Measurements from ENCODE around the gene SIVA1. TPM values are rescaled to one million over a fixed set of nuclear protein-coding genes. Genes with fewer than 3 reads are reported as not detected.

SIVA1 gene
- total and polyA plus RNA-seq, 4 donors, result 67.4 to 115 (median 99.6) TPM

DNA sequence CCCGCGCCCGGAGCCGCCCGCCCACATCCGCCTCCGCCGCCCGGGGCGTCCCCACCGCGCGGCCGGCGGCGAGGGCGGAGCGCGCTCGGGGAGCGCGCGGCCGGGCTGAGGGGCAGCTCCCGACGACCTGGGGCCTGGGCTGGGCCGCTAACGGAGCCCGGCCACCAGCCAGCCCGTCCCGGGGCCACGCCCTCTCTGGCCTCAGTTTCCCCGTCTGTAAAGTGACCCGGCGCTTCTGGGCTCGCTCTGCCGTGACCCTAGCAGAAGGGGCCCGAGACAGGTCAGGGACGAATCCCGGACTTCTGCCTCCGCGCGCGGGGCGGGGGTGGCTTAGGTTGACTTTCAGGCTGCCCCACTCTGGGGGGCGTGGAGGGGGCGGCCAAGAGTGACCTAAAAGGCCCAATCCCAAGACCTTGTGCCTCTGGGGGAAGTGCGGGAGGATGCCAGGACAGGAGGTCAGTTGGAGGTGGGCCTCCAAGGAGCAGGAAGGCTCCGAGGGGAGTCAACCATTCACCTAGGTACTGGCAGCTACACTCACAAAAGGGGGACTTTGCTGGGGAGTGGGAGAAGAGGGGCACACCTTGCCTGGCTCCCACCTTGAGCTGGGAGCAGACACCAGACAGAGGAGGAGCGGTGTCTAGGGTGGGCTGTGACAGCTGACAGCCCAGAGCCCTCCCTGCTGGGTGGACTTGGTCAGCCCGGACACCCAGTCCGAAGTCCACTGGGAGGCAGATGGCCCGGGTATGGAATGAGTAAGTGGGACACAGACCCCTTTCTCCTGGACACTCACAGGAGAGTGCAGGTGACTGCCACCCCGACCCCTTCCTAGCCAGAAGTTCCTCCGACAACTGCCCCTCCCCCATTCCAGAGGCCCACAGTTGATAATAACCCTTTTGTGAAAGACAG is 43.1 kb downstream of the SIVA1 start:
- Histone ChIP-seq H3K36me3 (ENCODE audit: control insufficient read depth in 4 of 4, insufficient read depth in 3 of 4, low read depth in 1 of 4, low read length in 3 of 4) (no peaks in the 10 kb centered on the region), H3K27ac (ENCODE audit: low read depth in 1 of 2, low read length in 2 of 2) (peak overlapping the region; percentile 80 to 86), H3K4me3 (ENCODE audit: low read depth in 1 of 3, low read length in 3 of 3) (peak overlapping the region in 2 of 3 donors; percentile 48 to 89), H3K9me3 (ENCODE audit: control insufficient read depth in 4 of 4, low read length in 3 of 4) (no peaks in the 10 kb centered on the region), H3K27me3 (ENCODE audit: control insufficient read depth in 4 of 4, insufficient read depth in 4 of 4, low read length in 3 of 4) (no peaks in the 10 kb centered on the region), H3K4me1 (ENCODE audit: control insufficient read depth in 4 of 4, insufficient read depth in 4 of 4, low read length in 3 of 4) (peaks cover 34 to 51% (median 41%) of the 10 kb centered on the region in 4 donors), H3K9ac (ENCODE audit: low read depth in 1 of 2, low read length in 2 of 2) (peak overlapping the region in 1 of 2 donors; percentile 25)
- 8% methylated on average over 55 of the region's 55 CpGs for WGBS
- peak; percentile 80 for DNase-seq (ENCODE audit: low spot score)
- peak; percentile 51 to 60 for TF ChIP-seq HNF4A (conservative IDR thresholded peaks at IDR 0.05)
- TF ChIP-seq RXRA (IDR thresholded peaks at IDR 0.05), result no peak
- no peak for TF ChIP-seq TAF1 (conservative IDR thresholded peaks at IDR 0.05)
- no peak for TF ChIP-seq YY1 (IDR thresholded peaks at IDR 0.05)
- TF ChIP-seq, protein P1, sequence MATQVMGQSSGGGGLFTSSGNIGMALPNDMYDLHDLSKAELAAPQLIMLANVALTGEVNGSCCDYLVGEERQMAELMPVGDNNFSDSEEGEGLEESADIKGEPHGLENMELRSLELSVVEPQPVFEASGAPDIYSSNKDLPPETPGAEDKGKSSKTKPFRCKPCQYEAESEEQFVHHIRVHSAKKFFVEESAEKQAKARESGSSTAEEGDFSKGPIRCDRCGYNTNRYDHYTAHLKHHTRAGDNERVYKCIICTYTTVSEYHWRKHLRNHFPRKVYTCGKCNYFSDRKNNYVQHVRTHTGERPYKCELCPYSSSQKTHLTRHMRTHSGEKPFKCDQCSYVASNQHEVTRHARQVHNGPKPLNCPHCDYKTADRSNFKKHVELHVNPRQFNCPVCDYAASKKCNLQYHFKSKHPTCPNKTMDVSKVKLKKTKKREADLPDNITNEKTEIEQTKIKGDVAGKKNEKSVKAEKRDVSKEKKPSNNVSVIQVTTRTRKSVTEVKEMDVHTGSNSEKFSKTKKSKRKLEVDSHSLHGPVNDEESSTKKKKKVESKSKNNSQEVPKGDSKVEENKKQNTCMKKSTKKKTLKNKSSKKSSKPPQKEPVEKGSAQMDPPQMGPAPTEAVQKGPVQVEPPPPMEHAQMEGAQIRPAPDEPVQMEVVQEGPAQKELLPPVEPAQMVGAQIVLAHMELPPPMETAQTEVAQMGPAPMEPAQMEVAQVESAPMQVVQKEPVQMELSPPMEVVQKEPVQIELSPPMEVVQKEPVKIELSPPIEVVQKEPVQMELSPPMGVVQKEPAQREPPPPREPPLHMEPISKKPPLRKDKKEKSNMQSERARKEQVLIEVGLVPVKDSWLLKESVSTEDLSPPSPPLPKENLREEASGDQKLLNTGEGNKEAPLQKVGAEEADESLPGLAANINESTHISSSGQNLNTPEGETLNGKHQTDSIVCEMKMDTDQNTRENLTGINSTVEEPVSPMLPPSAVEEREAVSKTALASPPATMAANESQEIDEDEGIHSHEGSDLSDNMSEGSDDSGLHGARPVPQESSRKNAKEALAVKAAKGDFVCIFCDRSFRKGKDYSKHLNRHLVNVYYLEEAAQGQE (IDR thresholded peaks at IDR 0.05), result no peak
- TF ChIP-seq SP1 (IDR thresholded peaks at IDR 0.05), result no peak

DNA sequence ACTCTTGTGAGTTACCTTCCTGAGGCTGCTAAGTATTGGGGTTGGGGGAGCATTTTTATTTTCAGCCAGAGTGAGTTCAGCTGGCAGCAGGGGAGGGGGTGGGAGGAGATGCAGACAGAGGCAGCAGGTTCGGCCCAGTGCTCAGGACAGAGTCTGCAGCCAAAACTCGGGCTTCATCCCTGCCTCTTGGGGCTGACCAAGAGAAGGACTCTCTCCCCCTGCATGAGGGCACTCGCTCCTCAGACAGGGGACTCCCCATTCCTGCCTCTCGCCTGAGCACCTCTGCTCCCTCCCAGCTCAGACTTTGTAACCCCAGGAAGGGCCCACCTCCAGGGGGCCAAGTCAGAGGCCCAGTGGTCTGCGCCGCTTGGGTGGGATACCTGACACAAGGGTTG is 43.7 kb downstream of the SIVA1 start:
- no peaks in the 10 kb centered on the region for H3K36me3 ChIP-seq (ENCODE audit: control insufficient read depth in 4 of 4, insufficient read depth in 3 of 4, low read depth in 1 of 4, low read length in 3 of 4)
- no peak for DNase-seq (ENCODE audit: low spot score)
- H3K9ac ChIP-seq (ENCODE audit: low read depth in 1 of 2, low read length in 2 of 2), result no peak overlapping the region
- H3K9me3 ChIP-seq (ENCODE audit: control insufficient read depth in 4 of 4, low read length in 3 of 4), result no peaks in the 10 kb centered on the region
- H3K27ac ChIP-seq (ENCODE audit: low read depth in 1 of 2, low read length in 2 of 2), result peak overlapping the region in 1 of 2 donors; percentile 86
- H3K4me1 ChIP-seq (ENCODE audit: control insufficient read depth in 4 of 4, insufficient read depth in 4 of 4, low read length in 3 of 4), result peaks cover 33 to 51% (median 42%) of the 10 kb centered on the region in 4 donors
- TF ChIP-seq TAF1 (conservative IDR thresholded peaks at IDR 0.05) (no peak), FOXA2 (IDR thresholded peaks at IDR 0.05) (no peak), GABPA (IDR thresholded peaks at IDR 0.05 in 1 of 2, conservative IDR thresholded peaks at IDR 0.05 in 1 of 2) (no peak)
- TF ChIP-seq, protein P2, sequence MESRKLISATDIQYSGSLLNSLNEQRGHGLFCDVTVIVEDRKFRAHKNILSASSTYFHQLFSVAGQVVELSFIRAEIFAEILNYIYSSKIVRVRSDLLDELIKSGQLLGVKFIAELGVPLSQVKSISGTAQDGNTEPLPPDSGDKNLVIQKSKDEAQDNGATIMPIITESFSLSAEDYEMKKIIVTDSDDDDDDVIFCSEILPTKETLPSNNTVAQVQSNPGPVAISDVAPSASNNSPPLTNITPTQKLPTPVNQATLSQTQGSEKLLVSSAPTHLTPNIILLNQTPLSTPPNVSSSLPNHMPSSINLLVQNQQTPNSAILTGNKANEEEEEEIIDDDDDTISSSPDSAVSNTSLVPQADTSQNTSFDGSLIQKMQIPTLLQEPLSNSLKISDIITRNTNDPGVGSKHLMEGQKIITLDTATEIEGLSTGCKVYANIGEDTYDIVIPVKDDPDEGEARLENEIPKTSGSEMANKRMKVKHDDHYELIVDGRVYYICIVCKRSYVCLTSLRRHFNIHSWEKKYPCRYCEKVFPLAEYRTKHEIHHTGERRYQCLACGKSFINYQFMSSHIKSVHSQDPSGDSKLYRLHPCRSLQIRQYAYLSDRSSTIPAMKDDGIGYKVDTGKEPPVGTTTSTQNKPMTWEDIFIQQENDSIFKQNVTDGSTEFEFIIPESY (IDR thresholded peaks at IDR 0.05), result no peak
- TF ChIP-seq, protein P3, sequence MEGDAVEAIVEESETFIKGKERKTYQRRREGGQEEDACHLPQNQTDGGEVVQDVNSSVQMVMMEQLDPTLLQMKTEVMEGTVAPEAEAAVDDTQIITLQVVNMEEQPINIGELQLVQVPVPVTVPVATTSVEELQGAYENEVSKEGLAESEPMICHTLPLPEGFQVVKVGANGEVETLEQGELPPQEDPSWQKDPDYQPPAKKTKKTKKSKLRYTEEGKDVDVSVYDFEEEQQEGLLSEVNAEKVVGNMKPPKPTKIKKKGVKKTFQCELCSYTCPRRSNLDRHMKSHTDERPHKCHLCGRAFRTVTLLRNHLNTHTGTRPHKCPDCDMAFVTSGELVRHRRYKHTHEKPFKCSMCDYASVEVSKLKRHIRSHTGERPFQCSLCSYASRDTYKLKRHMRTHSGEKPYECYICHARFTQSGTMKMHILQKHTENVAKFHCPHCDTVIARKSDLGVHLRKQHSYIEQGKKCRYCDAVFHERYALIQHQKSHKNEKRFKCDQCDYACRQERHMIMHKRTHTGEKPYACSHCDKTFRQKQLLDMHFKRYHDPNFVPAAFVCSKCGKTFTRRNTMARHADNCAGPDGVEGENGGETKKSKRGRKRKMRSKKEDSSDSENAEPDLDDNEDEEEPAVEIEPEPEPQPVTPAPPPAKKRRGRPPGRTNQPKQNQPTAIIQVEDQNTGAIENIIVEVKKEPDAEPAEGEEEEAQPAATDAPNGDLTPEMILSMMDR (IDR thresholded peaks at IDR 0.05; ENCODE audit: low read depth, low read length, missing input control), result no peak
- TF ChIP-seq, protein P4, sequence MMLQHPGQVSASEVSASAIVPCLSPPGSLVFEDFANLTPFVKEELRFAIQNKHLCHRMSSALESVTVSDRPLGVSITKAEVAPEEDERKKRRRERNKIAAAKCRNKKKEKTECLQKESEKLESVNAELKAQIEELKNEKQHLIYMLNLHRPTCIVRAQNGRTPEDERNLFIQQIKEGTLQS (IDR thresholded peaks at IDR 0.05), result no peak
- TF ChIP-seq, protein P5, sequence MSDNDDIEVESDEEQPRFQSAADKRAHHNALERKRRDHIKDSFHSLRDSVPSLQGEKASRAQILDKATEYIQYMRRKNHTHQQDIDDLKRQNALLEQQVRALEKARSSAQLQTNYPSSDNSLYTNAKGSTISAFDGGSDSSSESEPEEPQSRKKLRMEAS (IDR thresholded peaks at IDR 0.05), result no peak
- 87% methylated on average over 6 of the region's 6 CpGs for WGBS
- H3K27me3 ChIP-seq (ENCODE audit: control insufficient read depth in 4 of 4, insufficient read depth in 4 of 4, low read length in 3 of 4), result no peaks in the 10 kb centered on the region
- H3K4me3 ChIP-seq (ENCODE audit: low read depth in 1 of 3, low read length in 3 of 3), result no peak overlapping the region
